22Rv1 (cell line): Measurements from ENCODE around the gene C11orf21.

Experiments used
- H3K27ac ChIP-seq: fragments of 450-650 bp; 2 replicates; pipeline ENCODE4 v1.5.1; 2017
- ZFX ChIP-seq: fragments of 450-650 bp; IDR thresholded peaks from 2 replicates; pipeline ENCODE4 v1.6.1; 2017; ENCODE audit warnings: antibody characterized with exemption, borderline replicate concordance
- TF ChIP-seq, protein P1 (sequence below): fragments of 450-650 bp; IDR thresholded peaks from 2 replicates; pipeline ENCODE4 v1.5.1; 2017; ENCODE audit warnings: mild to moderate bottlenecking

The C11orf21 gene

GRCh38 chr11:2267306-2267850 lies 34.3 kb downstream of the C11orf21 start:
- no peak overlapping the region for H3K27ac ChIP-seq
- TF ChIP-seq ZFX, result no peak
- TF ChIP-seq, protein P1, sequence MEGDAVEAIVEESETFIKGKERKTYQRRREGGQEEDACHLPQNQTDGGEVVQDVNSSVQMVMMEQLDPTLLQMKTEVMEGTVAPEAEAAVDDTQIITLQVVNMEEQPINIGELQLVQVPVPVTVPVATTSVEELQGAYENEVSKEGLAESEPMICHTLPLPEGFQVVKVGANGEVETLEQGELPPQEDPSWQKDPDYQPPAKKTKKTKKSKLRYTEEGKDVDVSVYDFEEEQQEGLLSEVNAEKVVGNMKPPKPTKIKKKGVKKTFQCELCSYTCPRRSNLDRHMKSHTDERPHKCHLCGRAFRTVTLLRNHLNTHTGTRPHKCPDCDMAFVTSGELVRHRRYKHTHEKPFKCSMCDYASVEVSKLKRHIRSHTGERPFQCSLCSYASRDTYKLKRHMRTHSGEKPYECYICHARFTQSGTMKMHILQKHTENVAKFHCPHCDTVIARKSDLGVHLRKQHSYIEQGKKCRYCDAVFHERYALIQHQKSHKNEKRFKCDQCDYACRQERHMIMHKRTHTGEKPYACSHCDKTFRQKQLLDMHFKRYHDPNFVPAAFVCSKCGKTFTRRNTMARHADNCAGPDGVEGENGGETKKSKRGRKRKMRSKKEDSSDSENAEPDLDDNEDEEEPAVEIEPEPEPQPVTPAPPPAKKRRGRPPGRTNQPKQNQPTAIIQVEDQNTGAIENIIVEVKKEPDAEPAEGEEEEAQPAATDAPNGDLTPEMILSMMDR, result no peak

GRCh38 chr11:2266586-2267305 lies 35.0 kb downstream of the C11orf21 start:
- H3K27ac ChIP-seq, result no peak overlapping the region
- TF ChIP-seq, protein P1, result 0 out of 2 replicates have a peak, but pooled peaks have one; percentile 5
- no peak for TF ChIP-seq ZFX

DNA sequence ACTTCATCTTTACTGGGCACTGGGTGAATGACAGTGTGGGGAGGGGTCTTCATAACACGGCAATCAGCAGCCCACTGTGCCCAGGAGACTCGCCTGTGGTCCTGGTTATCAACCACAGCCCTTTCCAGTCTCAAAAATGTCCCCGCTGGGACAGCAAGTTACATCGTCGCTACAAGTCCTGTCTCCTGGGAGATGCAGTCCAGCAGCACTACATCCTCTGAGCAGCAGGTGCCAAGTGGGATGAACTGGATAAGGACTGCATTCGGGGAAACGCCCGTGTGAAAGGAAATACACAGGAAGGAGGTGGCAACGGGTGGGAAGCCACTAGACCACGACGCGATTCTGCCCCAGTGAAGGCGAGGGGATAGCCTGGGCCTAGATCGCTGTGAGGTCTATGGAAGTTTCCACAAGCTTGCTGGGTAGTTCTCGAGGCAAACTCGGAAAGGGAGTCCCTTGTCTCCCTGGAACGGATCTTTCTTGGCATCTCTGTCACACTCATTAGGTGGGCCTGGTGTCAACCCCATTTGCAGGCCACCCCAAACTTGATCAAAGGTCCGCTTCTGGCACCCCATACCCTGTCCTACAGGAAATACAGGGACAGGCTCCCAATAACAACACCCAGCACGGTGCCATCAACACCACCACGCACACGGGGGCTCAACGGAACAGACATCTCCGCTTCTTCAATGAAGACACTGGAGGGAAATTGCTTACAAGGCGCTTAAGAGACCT lies 35.7 kb downstream of the C11orf21 start:
- TF ChIP-seq, protein P1, result no peak
- no peak for TF ChIP-seq ZFX
- H3K27ac ChIP-seq, result no peak overlapping the region

DNA sequence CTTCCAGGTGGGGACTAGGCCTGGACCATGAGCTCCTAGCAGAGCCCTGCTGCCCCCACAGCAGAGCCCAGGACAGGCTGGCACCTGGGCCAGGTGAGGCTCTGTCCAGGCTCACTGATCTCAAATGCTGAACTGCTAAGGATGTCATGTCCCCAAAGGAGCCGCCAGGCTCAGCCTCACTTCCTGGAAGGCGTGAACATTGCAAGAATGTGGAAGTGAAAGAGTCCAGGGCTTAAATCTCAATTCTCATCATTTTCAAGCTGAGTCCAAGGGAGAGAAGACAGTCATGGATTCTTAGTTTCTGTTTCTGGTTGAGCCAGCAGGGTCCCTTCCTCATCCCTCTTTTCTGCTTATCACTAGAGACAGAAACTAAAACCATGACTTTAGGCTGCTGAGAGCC lies 36.3 kb downstream of the C11orf21 start:
- TF ChIP-seq ZFX, result no peak
- TF ChIP-seq, protein P1, result no peak
- no peak overlapping the region for H3K27ac ChIP-seq

DNA sequence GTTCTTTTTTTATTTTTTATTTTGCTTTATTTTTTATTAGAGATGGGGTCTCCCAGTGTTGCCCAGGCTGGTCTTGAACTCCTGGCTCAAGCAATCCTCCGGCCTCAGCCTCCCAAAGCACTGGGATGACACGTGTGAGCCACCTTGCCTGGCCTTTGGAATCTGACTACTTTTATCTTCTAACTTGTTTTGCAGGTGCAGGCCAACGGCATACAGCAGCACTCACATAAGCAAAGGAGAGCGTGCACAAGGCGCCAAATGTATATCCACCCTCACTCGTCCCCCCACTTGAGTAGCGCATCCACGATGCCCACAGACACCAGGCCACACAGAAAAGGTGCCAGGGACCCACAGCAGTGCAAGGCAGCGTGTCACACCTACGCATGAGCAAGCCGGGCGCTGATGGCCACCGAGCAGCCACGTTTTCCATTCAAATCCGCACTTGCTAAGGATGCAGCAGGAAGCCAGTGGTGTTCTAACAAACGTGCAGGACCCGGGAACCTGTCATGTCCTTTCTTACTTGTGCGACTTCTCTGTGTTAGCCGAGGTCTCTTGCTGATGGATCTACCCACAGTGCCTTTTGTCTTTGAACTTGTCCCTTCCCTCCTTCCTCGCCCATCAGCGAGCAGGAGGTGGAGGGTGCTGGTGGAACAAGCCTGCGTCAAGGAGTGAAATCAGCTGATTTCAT lies 37.2 kb downstream of the C11orf21 start:
- TF ChIP-seq, protein P1, result no peak
- no peak for TF ChIP-seq ZFX
- H3K27ac ChIP-seq, result no peak overlapping the region

DNA sequence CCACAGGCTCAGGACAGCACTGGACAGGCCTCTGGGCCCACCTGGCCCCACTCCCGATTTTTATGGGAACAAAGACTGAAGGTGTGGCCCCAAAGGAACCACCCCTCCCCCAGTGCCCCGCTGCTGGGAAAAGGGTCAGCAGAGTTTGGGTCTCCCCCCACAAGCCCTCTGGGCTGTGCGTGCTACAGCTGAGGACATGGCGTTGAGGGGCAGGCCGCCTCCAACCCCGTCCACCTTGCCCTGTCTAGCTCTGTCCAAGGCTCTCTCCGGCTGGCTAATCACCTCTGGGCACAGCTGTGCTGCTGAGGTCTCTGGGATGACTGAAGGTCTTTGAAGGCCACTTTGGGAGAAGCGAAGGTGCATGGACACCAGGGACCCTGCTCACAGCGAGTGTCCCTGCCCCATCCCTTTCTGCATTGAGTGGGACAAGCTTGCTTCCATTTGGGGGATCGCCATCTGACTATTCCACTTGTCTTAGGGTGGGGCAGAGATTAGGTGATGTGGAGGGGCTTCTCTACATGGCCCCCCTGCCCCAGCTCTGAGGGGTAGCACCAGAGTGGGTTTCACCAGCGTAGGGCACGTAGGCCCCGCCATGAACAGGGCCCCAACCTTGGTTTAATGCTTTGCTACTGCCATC lies 37.9 kb downstream of the C11orf21 start:
- TF ChIP-seq, protein P1, result no peak
- TF ChIP-seq ZFX, result no peak

More for the DNA sequence above, 37.9 kb downstream of the C11orf21 start:
- H3K27ac ChIP-seq, result no peak overlapping the region
